Ishikawa (cell line): ENCODE data around the gene RELT.
A peak's percentile ranks its signal among the peaks of the same experiment; 100 is the strongest.

Experiments
- CEBPB ChIP-seq: IDR thresholded peaks from 2 replicates; pipeline ENCODE4 v1.6.1; 2012
- CREB1 ChIP-seq: IDR thresholded peaks from 2 replicates; pipeline ENCODE4 v1.6.1; 2012; ENCODE audit warnings: low read depth
- EGR1 ChIP-seq: IDR thresholded peaks from 2 replicates; pipeline ENCODE4 v1.6.1; 2012
- EP300 ChIP-seq: IDR thresholded peaks from 2 replicates; pipeline ENCODE4 v1.6.1; 2012; ENCODE audit warnings: borderline replicate concordance
- FOXM1 ChIP-seq: IDR thresholded peaks from 2 replicates; pipeline ENCODE4 v1.6.1; 2012; ENCODE audit warnings: low read depth, borderline replicate concordance
- NFIC ChIP-seq: IDR thresholded peaks from 2 replicates; pipeline ENCODE4 v1.6.1; 2012
- RAD21 ChIP-seq: IDR thresholded peaks from 2 replicates; pipeline ENCODE4 v1.6.1; 2012; ENCODE audit warnings: low read depth
- REST ChIP-seq: IDR thresholded peaks from 2 replicates; pipeline ENCODE4 v1.6.1; 2012; ENCODE audit warnings: low read depth, mild to moderate bottlenecking
- TAF1 ChIP-seq: IDR thresholded peaks from 2 replicates; pipeline ENCODE4 v1.6.1; 2012; ENCODE audit warnings: low read depth, mild to moderate bottlenecking
- TCF12 ChIP-seq: IDR thresholded peaks from 2 replicates; pipeline ENCODE4 v1.6.1; 2012; ENCODE audit warnings: low read depth
- TEAD4 ChIP-seq: IDR thresholded peaks from 2 replicates; pipeline ENCODE4 v1.6.1; 2012
- YY1 ChIP-seq: IDR thresholded peaks from 2 replicates; pipeline ENCODE4 v1.6.1; 2012; ENCODE audit warnings: low read depth
- TF ChIP-seq, protein P1 (sequence below): IDR thresholded peaks from 2 replicates; pipeline ENCODE4 v1.6.1; 2012
- TF ChIP-seq, protein P2 (sequence below): IDR thresholded peaks from 2 replicates; pipeline ENCODE4 v1.6.1; 2012

Gene RELT

DNA sequence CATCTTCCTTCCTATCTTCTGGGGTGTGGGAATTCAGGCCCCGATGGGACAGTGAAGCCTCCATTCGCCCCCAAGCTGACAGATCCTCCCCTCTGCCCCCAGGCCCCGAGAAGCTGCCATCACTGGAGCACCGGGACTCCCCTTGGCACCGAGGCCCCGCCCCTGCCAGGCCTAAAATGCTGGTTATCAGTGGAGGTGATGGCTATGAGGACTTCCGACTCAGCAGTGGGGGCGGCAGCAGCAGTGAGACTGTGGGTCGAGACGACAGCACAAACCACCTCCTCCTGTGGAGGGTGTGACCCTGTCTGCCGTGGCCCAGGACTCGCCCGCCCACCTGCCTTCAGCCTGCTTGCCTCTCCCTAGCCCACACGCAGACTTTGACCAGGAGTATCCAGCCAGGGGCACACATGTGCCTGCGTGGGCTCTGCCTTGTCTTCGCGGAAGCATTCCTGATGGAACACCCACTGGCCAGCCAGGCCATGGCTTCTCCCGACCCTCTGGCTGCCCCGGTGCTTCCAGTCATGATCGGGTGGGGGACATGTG, 8.6 kb upstream of the RELT start:
- TF ChIP-seq YY1 (no peak), CREB1 (no peak), TCF12 (no peak), RAD21 (no peak), FOXM1 (no peak), NFIC (no peak)

GRCh38 chr11:73372375-73372993, 3.7 kb upstream of the RELT start:
- TF ChIP-seq TEAD4 (no peak), YY1 (no peak), TAF1 (no peak), CREB1 (no peak), REST (no peak), TCF12 (no peak), FOXM1 (no peak), NFIC (no peak), CEBPB (no peak), EP300 (no peak), EGR1 (no peak), RAD21 (no peak)
- TF ChIP-seq, protein P1, sequence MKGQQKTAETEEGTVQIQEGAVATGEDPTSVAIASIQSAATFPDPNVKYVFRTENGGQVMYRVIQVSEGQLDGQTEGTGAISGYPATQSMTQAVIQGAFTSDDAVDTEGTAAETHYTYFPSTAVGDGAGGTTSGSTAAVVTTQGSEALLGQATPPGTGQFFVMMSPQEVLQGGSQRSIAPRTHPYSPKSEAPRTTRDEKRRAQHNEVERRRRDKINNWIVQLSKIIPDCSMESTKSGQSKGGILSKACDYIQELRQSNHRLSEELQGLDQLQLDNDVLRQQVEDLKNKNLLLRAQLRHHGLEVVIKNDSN, result no peak
- TF ChIP-seq, protein P2, sequence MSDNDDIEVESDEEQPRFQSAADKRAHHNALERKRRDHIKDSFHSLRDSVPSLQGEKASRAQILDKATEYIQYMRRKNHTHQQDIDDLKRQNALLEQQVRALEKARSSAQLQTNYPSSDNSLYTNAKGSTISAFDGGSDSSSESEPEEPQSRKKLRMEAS, result no peak

DNA sequence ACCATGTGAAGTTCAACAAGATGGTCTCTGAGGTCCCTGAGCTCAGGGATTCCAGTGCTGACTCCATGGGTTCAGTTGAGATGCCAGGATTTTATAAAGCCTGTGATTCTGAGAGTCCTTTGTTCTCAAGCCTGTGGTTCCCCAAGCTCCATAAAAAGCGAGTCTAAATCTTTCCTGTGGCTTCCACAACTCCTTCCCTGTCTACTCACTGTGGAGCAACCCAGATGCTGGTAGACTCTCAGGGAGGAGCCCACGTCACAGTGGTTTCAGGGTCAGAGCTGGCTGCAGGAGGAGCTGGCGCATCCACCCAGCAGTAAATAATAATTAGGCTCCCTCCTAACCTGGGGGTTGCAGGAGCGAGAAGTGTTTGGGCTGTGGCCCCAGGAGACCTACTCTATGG, 2.0 kb upstream of the RELT start:
- no peak for TF ChIP-seq EGR1
- TF ChIP-seq TCF12, result no peak
- no peak for TF ChIP-seq YY1
- no peak for TF ChIP-seq NFIC
- TF ChIP-seq, protein P1, result no peak
- TF ChIP-seq, protein P2, result no peak
- TF ChIP-seq FOXM1, result no peak
- no peak for TF ChIP-seq REST
- no peak for TF ChIP-seq CREB1
- no peak for TF ChIP-seq EP300
- no peak for TF ChIP-seq TAF1
- no peak for TF ChIP-seq RAD21
- no peak for TF ChIP-seq CEBPB

DNA sequence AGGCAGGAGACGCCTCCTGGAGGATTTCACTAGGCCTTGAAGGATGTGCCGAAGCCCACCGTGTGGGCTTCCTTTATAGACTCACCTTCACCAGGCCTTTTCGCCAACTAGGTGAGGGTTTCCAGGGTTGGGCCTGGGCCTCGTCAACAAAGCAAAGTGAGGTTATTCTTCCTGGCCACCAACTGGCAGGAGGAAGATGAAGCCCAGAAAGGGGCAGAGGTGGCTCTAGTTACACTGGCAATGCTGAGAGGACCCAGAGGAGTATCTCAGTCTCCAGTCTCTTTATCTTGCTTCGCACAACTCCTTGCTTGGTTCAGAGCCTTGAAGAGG, 404 bp upstream of the RELT start:
- TF ChIP-seq EGR1, result no peak
- TF ChIP-seq TAF1, result no peak

DNA sequence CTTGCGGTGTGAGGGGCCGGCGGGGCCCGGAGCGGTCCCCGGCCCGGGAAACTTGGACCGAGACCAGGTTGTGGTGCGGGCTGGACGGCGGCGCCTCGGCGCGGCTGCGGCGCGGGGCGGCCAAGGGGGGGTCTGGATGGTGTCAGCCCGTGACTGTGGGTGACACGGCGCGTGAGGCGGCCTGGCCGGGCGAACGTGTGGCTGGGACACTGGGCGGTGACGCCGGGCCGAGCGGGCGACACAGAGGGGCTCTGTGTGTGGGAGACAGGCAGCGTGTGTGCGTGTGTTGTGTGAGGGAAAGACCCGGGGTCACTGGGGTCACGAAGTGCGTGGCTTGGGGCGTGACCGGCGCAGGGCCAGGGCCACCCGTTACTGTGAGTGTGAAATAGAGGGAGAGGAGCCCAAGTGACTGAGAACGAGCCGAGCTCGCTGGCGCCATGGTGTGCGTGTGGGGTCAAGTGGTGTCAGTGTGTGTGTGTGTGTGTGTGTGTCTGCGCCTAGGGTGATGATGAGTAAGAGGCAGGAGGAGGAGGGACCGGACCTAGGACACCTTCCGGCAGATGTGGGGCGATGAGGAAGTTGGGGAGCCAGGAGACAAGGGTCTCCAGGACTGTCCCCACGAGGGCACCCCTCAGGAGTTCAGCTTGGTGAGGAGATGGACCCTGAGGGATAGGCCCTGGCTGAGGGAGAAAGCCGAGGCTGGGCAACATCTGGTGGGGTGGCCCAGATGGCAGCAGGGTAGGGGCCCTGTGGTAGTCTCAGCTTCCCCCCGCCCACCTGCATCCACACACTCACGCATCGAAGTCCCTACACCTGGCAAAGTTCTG, 817 bp downstream of the RELT start:
- no peak for TF ChIP-seq EP300
- no peak for TF ChIP-seq YY1
- TF ChIP-seq TCF12, result 0 out of 2 replicates have a peak, but pooled peaks have one; percentile 0
- 0 out of 2 replicates have a peak, but pooled peaks have one; percentile 15 for TF ChIP-seq NFIC
- no peak for TF ChIP-seq RAD21
- TF ChIP-seq CEBPB, result no peak
- TF ChIP-seq, protein P2, result peak; percentile 48; the same call in 1 of the 2 replicates
- TF ChIP-seq, protein P1, result no peak
